H1 (cell line): ENCODE data around the gene BAX. TPM values are rescaled to one million over a fixed set of nuclear protein-coding genes. Genes with fewer than 3 reads are reported as not detected.

ENCODE experiments used
- CTCF ChIA-PET: fragments of 300-600 bp; sonication (Branson Sonifier 250); formaldehyde crosslinking; loops from one replicate; lab custom pipeline; 2021; ENCODE audit not compliant: partially characterized antibody; lab: Charles Lee
- POLR2A ChIA-PET: fragments of 300-600 bp; sonication (Branson Sonifier 250); formaldehyde crosslinking; loops from one replicate; lab custom pipeline; 2021; ENCODE audit warnings: inconsistent platforms; ENCODE audit not compliant: partially characterized antibody; lab: Charles Lee
- DNase-seq, 2 experiments: peaks; one replicate each; pipeline versions ENCODE4 v3.0.0 to v3.0.0-alpha.2; 2010 to 2022; ENCODE audit warnings: low spot score in 2 of 2, low read depth in 1 of 2, mixed read lengths in 1 of 2
- FAIRE-seq: peaks from 2 replicates; lab custom pipeline; 2011; peaks lifted over from hg19 to GRCh38; lab: Jason Lieb, UNC
- H2AFZ ChIP-seq: 2 replicates; pipeline ENCODE4 v1.8.1; 2012; ENCODE audit warnings: low read length, inconsistent platforms
- H2AK5ac ChIP-seq: 2 replicates; pipeline ENCODE4 v1.6.1; 2013; ENCODE audit warnings: low read depth, low read length
- H2BK120ac ChIP-seq: replicated peaks from 2 replicates; pipeline ENCODE3; 2013; ENCODE audit warnings: low read depth, low read length, inconsistent platforms
- H2BK12ac ChIP-seq: 2 replicates; pipeline ENCODE4 v1.6.1; 2013; ENCODE audit warnings: low read depth, low read length
- H2BK15ac ChIP-seq: 2 replicates; pipeline ENCODE4 v1.6.1; 2013; ENCODE audit warnings: low read length
- H2BK20ac ChIP-seq: 2 replicates; pipeline ENCODE4 v1.6.1; 2013; ENCODE audit warnings: low read length
- H2BK5ac ChIP-seq: 2 replicates; pipeline ENCODE4 v1.6.1; 2013; ENCODE audit warnings: low read depth, low read length
- H3K14ac ChIP-seq: 2 replicates; pipeline ENCODE4 v1.6.1; 2013; ENCODE audit warnings: inconsistent platforms; ENCODE audit not compliant: insufficient read length
- H3K18ac ChIP-seq: 2 replicates; pipeline ENCODE4 v1.6.1; 2013; ENCODE audit warnings: low read length; ENCODE audit errors: extremely low read depth
- H3K23ac ChIP-seq: 2 replicates; pipeline ENCODE4 v1.6.1; 2013; ENCODE audit warnings: inconsistent platforms; ENCODE audit not compliant: insufficient read length
- H3K23me2 ChIP-seq: 2 replicates; pipeline ENCODE4 v1.6.1; 2013; ENCODE audit warnings: low read depth, low read length
- H3K27ac ChIP-seq: 2 replicates; pipeline ENCODE4 v1.6.1; 2011; ENCODE audit warnings: low read depth, low read length, inconsistent platforms
- H3K27me3 ChIP-seq, 4 experiments: replicated peaks in 1 of 4; 1 replicate in 1 of 4; 2 replicates in 3 of 4; pipeline versions ENCODE4 v1.6.1 to v1.8.1; 2011 to 2013; ENCODE audit warnings: low read length in 3 of 4, mild to moderate bottlenecking in 3 of 4, inconsistent platforms in 2 of 4, mixed read lengths in 2 of 4, moderate library complexity in 1 of 4; ENCODE audit not compliant: control insufficient read depth in 3 of 4, insufficient read depth in 3 of 4; ENCODE audit errors: extremely low read depth in 1 of 4
- H3K36me3 ChIP-seq, 4 experiments: 2 replicates each; pipeline versions ENCODE4 v1.6.1 to v1.8.1; 2011 to 2013; ENCODE audit warnings: mild to moderate bottlenecking in 4 of 4, low read length in 3 of 4, moderate library complexity in 2 of 4, control low read depth in 1 of 4, inconsistent platforms in 1 of 4; ENCODE audit not compliant: insufficient read depth in 4 of 4, control insufficient read depth in 2 of 4
- H3K4ac ChIP-seq: replicated peaks from 2 replicates; pipeline ENCODE3; 2013; ENCODE audit warnings: low read length, low read depth, mixed read lengths, inconsistent platforms; ENCODE audit not compliant: insufficient read length
- H3K4me1 ChIP-seq, 4 experiments: replicated peaks in 1 of 4; 1 replicate in 1 of 4; 2 replicates in 3 of 4; pipeline versions ENCODE4 v1.6.1 to v1.8.1; 2011 to 2013; ENCODE audit warnings: low read length in 3 of 4, inconsistent platforms in 2 of 4, mixed read lengths in 1 of 4; ENCODE audit not compliant: insufficient read depth in 4 of 4, control insufficient read depth in 3 of 4
- H3K4me2 ChIP-seq, 2 experiments: 2 replicates each; pipeline versions ENCODE4 v1.6.1 to v1.8.1; 2011 to 2013; ENCODE audit warnings: low read depth in 2 of 2, low read length in 2 of 2, control low read depth in 1 of 2, inconsistent platforms in 1 of 2, mild to moderate bottlenecking in 1 of 2; ENCODE audit not compliant: insufficient read depth in 1 of 2
- H3K4me3 ChIP-seq, 4 experiments: fragments of 200-600, 300-600 bp in 1 of 4; sonication (generic), shearing (Covaris generic), sonication (Bioruptor Twin) in 1 of 4; 2 replicates each; pipeline versions ENCODE4 v1.5.1 to v1.8.1; 2011 to 2016; ENCODE audit warnings: low read length in 4 of 4, low read depth in 3 of 4, control low read depth in 2 of 4, inconsistent platforms in 2 of 4, mild to moderate bottlenecking in 2 of 4, mixed read lengths in 1 of 4, moderate library complexity in 1 of 4; ENCODE audit not compliant: insufficient read depth in 2 of 4; ENCODE audit errors: extremely low read depth in 1 of 4
- H3K56ac ChIP-seq: replicated peaks from 2 replicates; pipeline ENCODE3; 2013; ENCODE audit warnings: low read depth, mild to moderate bottlenecking, mixed read lengths, low read length, inconsistent platforms; ENCODE audit not compliant: insufficient read length
- H3K79me1 ChIP-seq: 2 replicates; pipeline ENCODE4 v1.6.1; 2013; ENCODE audit warnings: low read depth, low read length, control low read depth
- H3K79me2 ChIP-seq, 2 experiments: 2 replicates each; pipeline versions ENCODE4 v1.6.1 to v1.8.1; 2012 to 2013; ENCODE audit warnings: low read length in 2 of 2, mild to moderate bottlenecking in 2 of 2, inconsistent platforms in 1 of 2; ENCODE audit not compliant: insufficient read depth in 2 of 2, control insufficient read depth in 1 of 2
- H3K9ac ChIP-seq, 4 experiments: replicated peaks in 1 of 4; 1 replicate in 1 of 4; 2 replicates in 3 of 4; pipeline versions ENCODE4 v1.6.1 to v1.8.1; 2011 to 2013; ENCODE audit warnings: low read depth in 3 of 4, low read length in 3 of 4, control low read depth in 2 of 4, mild to moderate bottlenecking in 2 of 4, moderate library complexity in 2 of 4, inconsistent platforms in 1 of 4; ENCODE audit errors: extremely low read depth in 1 of 4
- H3K9me3 ChIP-seq, 2 experiments: 2 replicates each; pipeline versions ENCODE4 v1.6.1 to v1.8.1; 2012 to 2013; ENCODE audit warnings: mild to moderate bottlenecking in 2 of 2, moderate library complexity in 2 of 2, control low read depth in 1 of 2, inconsistent platforms in 1 of 2, low read depth in 1 of 2, low read length in 1 of 2, mixed read lengths in 1 of 2; ENCODE audit not compliant: insufficient read depth in 2 of 2
- H4K20me1 ChIP-seq, 2 experiments: replicated peaks in 1 of 2; 2 replicates each; pipeline versions ENCODE3 to v1.8.1; 2011 to 2013; ENCODE audit warnings: inconsistent platforms in 2 of 2, low read length in 2 of 2, mild to moderate bottlenecking in 1 of 2; ENCODE audit not compliant: insufficient read depth in 2 of 2, control insufficient read depth in 1 of 2
- H4K5ac ChIP-seq: 2 replicates; pipeline ENCODE4 v1.6.1; 2013; ENCODE audit warnings: low read length, low read depth, mixed read lengths, inconsistent platforms; ENCODE audit not compliant: insufficient read length
- H4K8ac ChIP-seq: 2 replicates; pipeline ENCODE4 v1.8.0; 2013; ENCODE audit warnings: mild to moderate bottlenecking, moderate library complexity, low read length, inconsistent platforms; ENCODE audit not compliant: insufficient read depth; ENCODE audit errors: extremely low read depth
- H4K91ac ChIP-seq: replicated peaks from 2 replicates; pipeline ENCODE3; 2013; ENCODE audit warnings: low read length, mixed read lengths, inconsistent platforms; ENCODE audit not compliant: insufficient read length
- CTBP2 ChIP-seq: IDR thresholded peaks from 2 replicates; pipeline ENCODE4 v1.7.0; 2011; ENCODE audit warnings: borderline replicate concordance, mild to moderate bottlenecking, moderate library complexity, mixed read lengths, low read length; ENCODE audit not compliant: insufficient read depth, insufficient read length
- NRF1 ChIP-seq: IDR thresholded peaks from 2 replicates; pipeline ENCODE4 v1.6.1; 2011; ENCODE audit warnings: mild to moderate bottlenecking, low read depth, low read length, improper control_type of control experiment
- PHF8 ChIP-seq: fragments of 200-600 bp; sonication (generic); conservative IDR thresholded peaks from 2 replicates; pipeline ENCODE4 v1.7.1; 2012; ENCODE audit warnings: low read depth, mild to moderate bottlenecking, inconsistent platforms, low read length, moderate library complexity
- SRF ChIP-seq: IDR thresholded peaks from 2 replicates; pipeline ENCODE4 v1.6.1; 2011; ENCODE audit warnings: mild to moderate bottlenecking, low read depth, low read length, moderate library complexity
- WGBS, 2 experiments: shearing (Covaris generic) in 1 of 2; methylation state at CpG; one replicate each; pipeline versions ENCODE4 v1.1.6 to v1.1.7; 2013 to 2015; ENCODE audit warnings: low lambda C conversion rate in 2 of 2, mixed read lengths in 2 of 2, inconsistent platforms in 1 of 2, low coverage in 1 of 2, missing lambda C conversion rate in 1 of 2; ENCODE audit not compliant: insufficient replicate concordance in 2 of 2, insufficient coverage in 1 of 2, insufficient read length in 1 of 2; ENCODE audit errors: extremely low coverage in 1 of 2, missing lambda C conversion rate in 1 of 2; 5-methylcytosine and 5-hydroxymethylcytosine counted together
- polyA plus RNA-seq, 7 experiments: library from polyadenylated mRNA; depleted of rRNA in 3 of 7; stranded (reverse) in 5 of 7; unstranded in 2 of 7; fragments of >200 nt in 5 of 7; fragments of 200-250 nt in 2 of 7; gene quantifications; 1 replicate in 5 of 7; 2 replicates in 1 of 7; 4 replicates in 1 of 7; pipeline versions ENCODE4 v1.2.1 to v1.2.3, GENCODE V29; 2011 to 2013; ENCODE audit warnings: missing spikeins in 2 of 7, mixed read lengths in 2 of 7
- total RNA-seq: library from RNA; stranded (reverse); fragmentation: NEBNext Ultra II Directional; extraction: Animal tissue kit (Norgen Biotek cat#: 25700); gene quantifications from 2 replicates; pipeline ENCODE4 v1.2.1, GENCODE V29; 2021

The BAX gene
- total and polyA plus RNA-seq, 2 of the 8 experiments (the other 6 are each of a cell fraction or from before 2014, with no cell fraction given), result 257 to 346 TPM

DNA sequence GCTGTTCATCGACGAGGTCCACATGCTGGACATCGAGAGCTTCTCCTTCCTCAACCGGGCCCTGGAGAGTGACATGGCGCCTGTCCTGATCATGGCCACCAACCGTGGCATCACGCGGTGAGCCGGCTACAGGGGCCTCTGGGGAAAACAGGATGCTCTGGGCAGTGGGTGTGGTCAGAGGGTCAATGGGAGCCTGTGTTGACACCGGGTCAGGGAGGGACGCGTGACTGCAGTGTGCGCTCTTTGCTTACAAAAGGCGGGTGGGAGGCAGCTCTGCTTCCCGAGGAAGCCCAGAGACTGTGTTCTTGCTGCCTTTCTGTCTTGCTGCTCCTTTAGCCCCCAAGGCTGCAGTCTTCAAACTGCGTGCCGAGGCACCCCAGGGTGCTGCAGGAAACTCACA is 56.5 kb downstream of the BAX start:
- H3K79me2 ChIP-seq, result no peaks in the 10 kb centered on the region
- 89% methylated on average over 17 of the region's 17 CpGs; no CpG with 5 or more reads in 1 of the 2 experiments for WGBS, 2 experiments
- CTCF ChIA-PET, result interaction anchor here (1.1 to 6.2 kb wide), 2 partner anchors 13 to 48 kb away, joined by 3 to 66 read pairs; no protein-coding TSS in a partner anchor
- TF ChIP-seq PHF8 (no peak), NRF1 (no peak), CTBP2 (no peak), SRF (no peak)

More for the DNA sequence above, 56.5 kb downstream of the BAX start:
- H2AK5ac ChIP-seq, result no peak overlapping the region
- no peak overlapping the region for H2BK12ac ChIP-seq
- H4K91ac ChIP-seq, result no peak overlapping the region
- H3K23ac ChIP-seq, result no peak overlapping the region
- DNase-seq (no peak), FAIRE-seq (no peak)
- no peak overlapping the region for H3K27ac ChIP-seq
- H3K14ac ChIP-seq, result no peak overlapping the region
- no peaks in the 10 kb centered on the region for H3K9me3 ChIP-seq
- no peaks in the 10 kb centered on the region for H3K27me3 ChIP-seq
- peaks cover 15 to 42% (median 31%) of the 10 kb centered on the region in 4 experiments; a peak in 7 of 8 replicates for H3K36me3 ChIP-seq
- H2BK120ac ChIP-seq, result no peak overlapping the region
- H3K9ac ChIP-seq, result no peak overlapping the region
- no peak overlapping the region for H2AFZ ChIP-seq
- H3K23me2 ChIP-seq, result no peaks in the 10 kb centered on the region
- H4K8ac ChIP-seq, result no peak overlapping the region
- H3K4me1 ChIP-seq, result no peaks in the 10 kb centered on the region
- POLR2A ChIA-PET, result interaction anchor here (2.9 kb wide), 1 partner anchor 11 kb away, joined by 11 read pairs; no protein-coding TSS in a partner anchor
- no peak overlapping the region for H3K4me3 ChIP-seq
- H3K56ac ChIP-seq, result no peak overlapping the region
- no peak overlapping the region for H2BK15ac ChIP-seq
- H4K5ac ChIP-seq, result no peak overlapping the region
- peaks cover 1% of the 10 kb centered on the region; the same call in 1 of the 2 replicates for H3K79me1 ChIP-seq
- H2BK20ac ChIP-seq, result no peak overlapping the region
- H3K18ac ChIP-seq, result no peak overlapping the region
- no peak overlapping the region for H3K4me2 ChIP-seq
- H4K20me1 ChIP-seq, result peaks cover 3 to 9% of the 10 kb centered on the region in 2 experiments
- no peak overlapping the region for H3K4ac ChIP-seq
- H2BK5ac ChIP-seq, result no peak overlapping the region
